GM23338 (cell line): Measurements from ENCODE around the gene ROCK2.

Experiments
- CREB1 ChIP-seq: fragments of 250-450 bp; sonication (Bioruptor Pico); IDR thresholded peaks from 2 replicates; pipeline ENCODE4 v1.5.0; 2020; ENCODE audit warnings: low read depth, mild to moderate bottlenecking, moderate library complexity
- CTCF ChIP-seq, 2 experiments: fragments of 200-600 bp in 1 of 2; sonication (generic) in 1 of 2; conservative IDR thresholded peaks; 2 replicates each; pipeline versions ENCODE4 v1.5.1 to v1.6.1; 2016 to 2017; ENCODE audit warnings: antibody characterized with exemption in 2 of 2, low read depth in 2 of 2, mild to moderate bottlenecking in 2 of 2, moderate library complexity in 1 of 2
- EZH2 ChIP-seq: fragments of 200-600 bp; sonication (generic); IDR thresholded peaks from one replicate; pipeline ENCODE4 v1.8.0; 2017; ENCODE audit warnings: antibody characterized with exemption, mild to moderate bottlenecking, low read depth; ENCODE audit not compliant: unreplicated experiment
- EZH2phosphoT487 ChIP-seq: fragments of 200-600 bp; sonication (generic); IDR thresholded peaks from one replicate; pipeline ENCODE4 v1.8.1; 2018; ENCODE audit warnings: antibody characterized with exemption; ENCODE audit not compliant: unreplicated experiment
- POLR2AphosphoS5 ChIP-seq: IDR thresholded peaks from 2 replicates; pipeline ENCODE4 v1.6.1; 2016; ENCODE audit warnings: antibody characterized with exemption, low read depth
- REST ChIP-seq: IDR thresholded peaks from one replicate; pipeline ENCODE4 v1.6.1; 2018; ENCODE audit warnings: antibody characterized with exemption; ENCODE audit not compliant: unreplicated experiment
- STAT1 ChIP-seq: IDR thresholded peaks from one replicate; pipeline ENCODE4 v1.6.1; 2016; ENCODE audit warnings: antibody characterized with exemption; ENCODE audit not compliant: unreplicated experiment
- ZNF114 ChIP-seq: fragments of 250-450 bp; sonication (Bioruptor Pico); IDR thresholded peaks from 2 replicates; pipeline ENCODE4 v1.5.0; 2020; ENCODE audit warnings: mild to moderate bottlenecking, moderate library complexity
- ZNF331 ChIP-seq: fragments of 250-450 bp; sonication (Bioruptor Pico); IDR thresholded peaks from 2 replicates; pipeline ENCODE4 v1.5.0; 2020; ENCODE audit warnings: low read depth, mild to moderate bottlenecking, moderate library complexity
- ZNF462 ChIP-seq: fragments of 250-450 bp; sonication (Bioruptor Pico); IDR thresholded peaks from 2 replicates; pipeline ENCODE4 v1.5.0; 2020; ENCODE audit warnings: mild to moderate bottlenecking, moderate library complexity

- TF ChIP-seq CTCF (conservative IDR thresholded peaks at IDR 0.05; ENCODE audit: low read depth in 2 of 2), result no peak
- no peak for TF ChIP-seq POLR2AphosphoS5
- TF ChIP-seq REST, result no peak
- no peak for TF ChIP-seq EZH2phosphoT487
- no peak for TF ChIP-seq EZH2
- TF ChIP-seq CREB1 (CRISPR knock-in tag), result no peak
- TF ChIP-seq ZNF462 (CRISPR knock-in tag), result no peak
- no peak for TF ChIP-seq ZNF331 (CRISPR knock-in tag)
- TF ChIP-seq ZNF114 (CRISPR knock-in tag), result no peak
- no peak for TF ChIP-seq STAT1
Observed at GRCh38 chr2:11326677-11327211, 17.7 kb downstream of the ROCK2 start.
